HG03575 (cell line): Measurements from ENCODE around the gene FNDC7.

ENCODE experiments used
- ATAC-seq: cut with Tn5 transposase; IDR thresholded peaks from one replicate; pipeline ENCODE4 v1.9.1; 2021; ENCODE audit not compliant: unreplicated experiment, insufficient number of reproducible peaks, low FRiP score; ENCODE audit errors: extremely low read depth

Gene FNDC7

GRCh38 chr1:108785264-108785663 is 72.6 kb downstream of the FNDC7 start:
- ATAC-seq, result no peak

GRCh38 chr1:108785880-108786279 is 73.2 kb downstream of the FNDC7 start:
- ATAC-seq, result no peak

- no peak for ATAC-seq
Measured at GRCh38 chr1:108791790-108792189, 79.1 kb downstream of the FNDC7 start.
